Lower leg skin (tissue), 3 donors: ENCODE measurements around the gene FBXL14.

ENCODE experiments used
- POLR2A ChIP-seq, 2 donors: fragments of 450-650 bp; IDR thresholded peaks; one replicate each; pipeline ENCODE4 v1.6.1; 2016 to 2017; ENCODE audit warnings: antibody characterized with exemption in 2 of 2, mild to moderate bottlenecking in 1 of 2, moderate library complexity in 1 of 2
- TF ChIP-seq, protein P1 (sequence below), 3 donors: fragments of 450-650 bp; IDR thresholded peaks; one replicate each; pipeline ENCODE4 v1.5.1; 2016; ENCODE audit warnings: antibody characterized with exemption in 3 of 3, mild to moderate bottlenecking in 3 of 3, moderate library complexity in 2 of 3

GRCh38 chr12:1592444-1593173 is 1.8 kb downstream of the FBXL14 start:
- TF ChIP-seq, protein P1, sequence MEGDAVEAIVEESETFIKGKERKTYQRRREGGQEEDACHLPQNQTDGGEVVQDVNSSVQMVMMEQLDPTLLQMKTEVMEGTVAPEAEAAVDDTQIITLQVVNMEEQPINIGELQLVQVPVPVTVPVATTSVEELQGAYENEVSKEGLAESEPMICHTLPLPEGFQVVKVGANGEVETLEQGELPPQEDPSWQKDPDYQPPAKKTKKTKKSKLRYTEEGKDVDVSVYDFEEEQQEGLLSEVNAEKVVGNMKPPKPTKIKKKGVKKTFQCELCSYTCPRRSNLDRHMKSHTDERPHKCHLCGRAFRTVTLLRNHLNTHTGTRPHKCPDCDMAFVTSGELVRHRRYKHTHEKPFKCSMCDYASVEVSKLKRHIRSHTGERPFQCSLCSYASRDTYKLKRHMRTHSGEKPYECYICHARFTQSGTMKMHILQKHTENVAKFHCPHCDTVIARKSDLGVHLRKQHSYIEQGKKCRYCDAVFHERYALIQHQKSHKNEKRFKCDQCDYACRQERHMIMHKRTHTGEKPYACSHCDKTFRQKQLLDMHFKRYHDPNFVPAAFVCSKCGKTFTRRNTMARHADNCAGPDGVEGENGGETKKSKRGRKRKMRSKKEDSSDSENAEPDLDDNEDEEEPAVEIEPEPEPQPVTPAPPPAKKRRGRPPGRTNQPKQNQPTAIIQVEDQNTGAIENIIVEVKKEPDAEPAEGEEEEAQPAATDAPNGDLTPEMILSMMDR (IDR thresholded peaks at IDR 0.05): no peak
- TF ChIP-seq POLR2A (IDR thresholded peaks at IDR 0.05): no peak
